Activated naive CD8-positive, alpha-beta T cell (primary cell): ENCODE measurements around the gene EXOSC7.
"Not testable (repeated sequence)": the region's sequence is repeated elsewhere in the genome, so short reads cannot be mapped to it uniquely, and the experiment has no call there.

ENCODE experiments used
- H3K27ac Mint-ChIP-seq: one replicate; pipeline ENCODE4 v1.8.0; 2021; ENCODE audit warnings: mixed read lengths
- H3K27me3 Mint-ChIP-seq: one replicate; pipeline ENCODE4 v1.8.0; 2021; ENCODE audit warnings: mixed read lengths
- H3K36me3 Mint-ChIP-seq: one replicate; pipeline ENCODE4 v1.8.0; 2021; ENCODE audit warnings: mixed read lengths
- H3K4me1 Mint-ChIP-seq: one replicate; pipeline ENCODE4 v1.8.0; 2021; ENCODE audit warnings: low read depth, mixed read lengths
- H3K4me3 Mint-ChIP-seq: one replicate; pipeline ENCODE4 v1.8.0; 2021; ENCODE audit warnings: mild to moderate bottlenecking, mixed read lengths
- H3K9me3 Mint-ChIP-seq: one replicate; pipeline ENCODE4 v1.8.0; 2021; ENCODE audit warnings: low read depth, mixed read lengths

EXOSC7 gene

DNA sequence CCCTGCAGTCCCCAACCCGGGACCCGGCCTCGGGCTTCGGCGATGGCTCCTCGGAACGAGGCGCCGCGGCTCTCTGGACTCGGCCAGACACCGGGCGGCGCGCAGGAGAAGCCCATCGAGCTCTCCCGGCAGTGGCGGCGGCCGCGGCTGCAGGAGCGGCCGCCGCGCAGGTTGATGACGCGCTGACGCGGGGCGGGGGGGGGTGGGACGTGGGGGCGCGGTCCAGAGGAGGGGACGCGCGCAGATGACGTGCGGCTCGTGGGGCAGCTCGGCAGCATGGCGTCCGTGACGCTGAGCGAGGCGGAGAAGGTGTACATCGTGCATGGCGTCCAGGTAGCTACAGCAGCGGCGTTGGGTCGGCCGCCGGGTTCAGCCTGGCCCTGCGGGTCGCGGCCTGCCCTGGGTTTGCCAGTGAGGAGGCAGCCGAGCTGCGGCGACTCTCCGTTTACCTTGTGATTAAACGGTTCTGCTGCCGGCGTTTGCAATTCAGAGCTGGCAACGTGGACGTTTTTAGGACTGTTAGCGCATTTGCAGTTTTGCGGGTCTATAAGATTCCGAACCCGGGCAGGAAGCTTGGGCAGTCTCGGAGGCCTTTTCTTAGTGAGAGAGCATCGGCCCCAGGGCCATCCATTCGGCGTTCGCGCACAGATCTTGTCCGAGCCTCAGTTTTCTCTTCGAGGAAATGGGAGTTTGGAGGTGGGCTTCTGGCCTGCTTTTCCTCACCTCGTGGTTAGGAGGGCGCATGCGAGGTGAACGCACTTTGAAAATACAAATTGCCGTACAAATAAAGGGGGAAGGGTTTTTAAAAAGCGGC lies at the start of gene EXOSC7, which contains the start of gene ZDHHC3:
EXOSC7 (plus strand) TSS at position 243 of the 814 bp plus-strand sequence; CDS start at position 277, 34 bp downstream.
ZDHHC3 (minus strand) TSS at position 173 of the 814 bp plus-strand sequence. CDS start 16,738 bp downstream, outside the sequence.
- H3K36me3 Mint-ChIP-seq, result peaks cover 10% of the 10 kb centered on the region
- no peaks in the 10 kb centered on the region for H3K27me3 Mint-ChIP-seq
- peak within 1 kb of the TSS; percentile 97 for H3K27ac Mint-ChIP-seq
- peaks cover 58% of the 10 kb centered on the region for H3K4me1 Mint-ChIP-seq
- no peaks in the 10 kb centered on the region for H3K9me3 Mint-ChIP-seq
- H3K4me3 Mint-ChIP-seq, result peak within 1 kb of the TSS; percentile 98

GRCh38 chr3:44926921-44927320 lies 49.1 kb upstream of the EXOSC7 start:
- Mint-ChIP-seq H3K4me3 (no peak overlapping the region), H3K36me3 (peaks cover 10% of the 10 kb centered on the region), H3K9me3 (no peaks in the 10 kb centered on the region), H3K27ac (no peak overlapping the region), H3K4me1 (no peaks in the 10 kb centered on the region), H3K27me3 (no peaks in the 10 kb centered on the region)

DNA sequence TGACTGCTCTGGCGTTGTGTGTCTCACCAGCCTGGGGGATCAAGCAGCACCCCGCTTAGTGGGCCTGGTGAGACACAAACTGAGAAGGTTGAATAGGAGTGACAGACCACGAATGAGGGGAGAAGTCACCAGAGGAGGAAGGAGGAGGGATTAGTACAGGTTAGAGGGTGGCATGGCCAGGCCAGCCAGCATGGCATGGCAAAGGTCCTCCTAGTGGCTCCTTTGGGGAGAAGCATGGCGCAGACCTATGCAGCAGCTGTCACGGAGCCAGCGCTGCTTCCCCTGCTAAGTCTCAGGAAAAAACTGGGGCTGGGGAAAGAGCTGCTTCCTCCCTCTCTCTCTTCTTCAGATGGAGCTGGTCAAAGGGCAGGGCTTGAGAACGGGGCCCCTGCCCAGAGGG lies 48.7 kb upstream of the EXOSC7 start:
- Mint-ChIP-seq H3K9me3 (no peaks in the 10 kb centered on the region), H3K36me3 (peaks cover 10% of the 10 kb centered on the region), H3K27me3 (no peaks in the 10 kb centered on the region), H3K27ac (no peak overlapping the region), H3K4me1 (no peaks in the 10 kb centered on the region), H3K4me3 (no peak overlapping the region)

DNA sequence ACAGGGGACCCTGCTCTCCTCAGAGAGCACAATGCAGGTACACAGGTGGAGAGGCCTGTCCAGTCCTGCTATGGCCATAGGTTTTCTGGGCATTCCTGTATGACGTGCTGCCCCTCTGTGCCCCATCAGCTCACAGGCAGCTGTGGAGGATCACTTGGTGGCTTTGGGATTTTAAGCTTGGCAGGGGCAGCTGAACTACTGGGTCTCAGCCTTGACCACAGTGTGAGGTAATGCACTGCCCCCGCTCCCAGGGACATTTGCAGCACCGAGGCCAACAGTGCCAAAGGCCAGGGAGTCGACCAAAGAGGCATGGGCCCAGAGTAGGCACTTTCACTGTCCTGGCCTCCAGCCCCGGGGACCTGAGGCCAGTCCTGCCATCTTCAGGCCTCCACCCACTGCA lies 46.3 kb upstream of the EXOSC7 start:
- Mint-ChIP-seq H3K9me3 (no peaks in the 10 kb centered on the region), H3K36me3 (peaks cover 10% of the 10 kb centered on the region), H3K27ac (no peak overlapping the region), H3K4me1 (peaks cover 2% of the 10 kb centered on the region), H3K27me3 (no peaks in the 10 kb centered on the region), H3K4me3 (no peak overlapping the region)

GRCh38 chr3:44930911-44931310 lies 45.1 kb upstream of the EXOSC7 start:
- H3K36me3 Mint-ChIP-seq, result peaks cover 5% of the 10 kb centered on the region
- peaks cover 2% of the 10 kb centered on the region for H3K4me1 Mint-ChIP-seq
- no peak overlapping the region for H3K27ac Mint-ChIP-seq
- H3K4me3 Mint-ChIP-seq, result no peak overlapping the region
- H3K9me3 Mint-ChIP-seq, result no peaks in the 10 kb centered on the region
- H3K27me3 Mint-ChIP-seq, result no peaks in the 10 kb centered on the region

DNA sequence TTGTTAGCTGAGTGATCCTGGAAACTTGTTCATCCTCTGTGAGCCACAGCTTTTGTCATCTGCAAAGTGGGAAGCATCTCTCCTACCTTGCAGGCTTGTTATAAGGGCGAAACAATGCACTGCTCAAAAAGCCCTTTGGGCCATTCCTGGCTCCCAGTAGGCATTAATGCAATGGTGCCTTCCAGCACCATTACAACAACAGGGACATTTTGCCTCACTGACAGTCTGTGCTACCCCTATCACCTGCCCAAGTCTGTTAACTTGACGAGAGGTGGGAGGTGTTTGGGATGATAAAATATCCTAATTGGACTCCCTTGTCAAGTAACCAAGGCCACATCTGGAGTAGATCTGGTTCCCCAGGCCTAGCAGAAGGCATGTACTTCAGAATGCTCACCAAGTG lies 44.3 kb upstream of the EXOSC7 start:
- Mint-ChIP-seq H3K27ac (no peak overlapping the region), H3K36me3 (peaks cover 6% of the 10 kb centered on the region), H3K4me1 (peaks cover 7% of the 10 kb centered on the region), H3K4me3 (no peak overlapping the region), H3K9me3 (no peaks in the 10 kb centered on the region), H3K27me3 (no peaks in the 10 kb centered on the region)

DNA sequence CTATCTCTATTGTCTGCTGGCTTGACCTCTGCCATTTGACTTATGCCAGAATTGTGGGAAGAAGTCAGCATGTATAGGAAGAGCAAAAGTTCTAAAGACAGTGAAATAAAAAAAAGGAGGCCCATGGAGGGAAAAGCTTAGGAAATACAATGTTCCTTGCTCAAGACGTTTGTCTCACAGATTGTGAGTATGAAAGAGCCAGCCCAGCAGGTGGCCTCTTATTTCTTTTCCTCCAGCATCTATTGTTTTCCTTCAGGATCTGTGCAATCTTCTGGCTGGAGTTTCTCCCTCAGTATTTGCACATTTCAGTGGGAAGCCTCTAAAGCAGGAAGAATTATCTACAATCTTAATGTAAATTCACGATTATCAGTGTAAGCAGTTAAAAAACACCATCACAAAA lies 43.8 kb upstream of the EXOSC7 start:
- no peak overlapping the region for H3K27ac Mint-ChIP-seq
- H3K36me3 Mint-ChIP-seq, result peaks cover 6% of the 10 kb centered on the region

DNA sequence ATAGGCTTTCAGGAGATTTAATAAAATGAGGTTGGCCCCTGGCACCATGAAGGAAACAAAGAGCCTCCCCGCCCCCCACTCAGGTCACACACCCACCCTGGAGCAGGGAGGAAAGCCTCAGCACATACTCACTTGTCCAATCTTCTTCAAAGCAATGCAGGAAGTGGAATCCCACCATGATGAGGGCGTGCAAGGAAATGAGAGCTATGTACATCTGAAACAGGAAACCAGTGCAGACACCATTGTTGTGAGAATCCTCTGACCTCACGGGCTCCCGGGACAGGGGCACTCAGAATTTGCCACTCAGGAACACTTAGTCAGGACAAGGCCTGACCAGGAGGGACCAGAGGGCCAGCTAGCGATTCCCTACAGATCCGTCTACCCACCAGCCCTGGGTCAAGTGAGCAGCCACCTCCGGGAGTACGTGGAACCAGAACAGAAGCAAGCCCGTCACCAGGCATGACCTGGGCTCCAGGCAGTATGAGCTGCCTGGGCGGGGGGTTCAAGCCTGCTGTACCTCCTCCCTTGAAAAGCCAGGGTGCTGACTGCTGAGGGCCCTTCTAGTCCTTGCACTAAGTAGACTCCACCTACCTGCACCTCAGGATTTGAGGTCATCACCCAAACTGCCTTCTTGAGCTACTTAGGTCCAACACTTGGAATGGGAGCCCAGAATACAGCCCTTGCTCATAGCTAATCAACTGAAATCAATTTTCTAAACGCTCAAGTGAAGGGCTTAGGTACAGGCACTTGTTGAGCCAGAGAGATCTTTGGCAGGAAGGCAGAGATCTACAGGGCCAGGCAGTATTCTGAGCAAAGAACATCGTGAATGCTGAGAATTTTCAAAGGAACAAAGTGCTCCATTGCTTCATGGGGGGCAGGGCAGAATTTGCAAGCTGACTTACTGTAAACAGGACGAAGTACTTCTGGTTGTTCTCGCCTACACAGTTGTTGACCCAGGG lies 42.8 kb upstream of the EXOSC7 start:
- Mint-ChIP-seq H3K27me3 (no peaks in the 10 kb centered on the region), H3K36me3 (peaks cover 6% of the 10 kb centered on the region), H3K4me3 (no peak overlapping the region), H3K27ac (no peak overlapping the region), H3K4me1 (peaks cover 7% of the 10 kb centered on the region), H3K9me3 (no peaks in the 10 kb centered on the region)

More for the DNA sequence above, 43.8 kb upstream of the EXOSC7 start:
- Mint-ChIP-seq H3K27me3 (no peaks in the 10 kb centered on the region), H3K4me1 (peaks cover 7% of the 10 kb centered on the region), H3K9me3 (no peaks in the 10 kb centered on the region), H3K4me3 (no peak overlapping the region)

- Mint-ChIP-seq H3K27me3 (no peaks in the 10 kb centered on the region), H3K9me3 (no peaks in the 10 kb centered on the region), H3K27ac (no peak overlapping the region), H3K36me3 (peaks cover 9% of the 10 kb centered on the region), H3K4me3 (no peak overlapping the region), H3K4me1 (peaks cover 5% of the 10 kb centered on the region)
Measured at GRCh38 chr3:44939581-44940036, 36.4 kb upstream of the EXOSC7 start.

GRCh38 chr3:44942202-44942921 lies 33.7 kb upstream of the EXOSC7 start:
- Mint-ChIP-seq H3K27me3 (no peaks in the 10 kb centered on the region), H3K9me3 (no peaks in the 10 kb centered on the region), H3K4me1 (no peaks in the 10 kb centered on the region), H3K36me3 (peaks cover 7% of the 10 kb centered on the region), H3K4me3 (no peak overlapping the region), H3K27ac (no peak overlapping the region)

- peaks cover 4% of the 10 kb centered on the region for H3K36me3 Mint-ChIP-seq
- H3K4me1 Mint-ChIP-seq, result peaks cover 10% of the 10 kb centered on the region
- H3K9me3 Mint-ChIP-seq, result no peaks in the 10 kb centered on the region
- no peak overlapping the region for H3K27ac Mint-ChIP-seq
- no peaks in the 10 kb centered on the region for H3K27me3 Mint-ChIP-seq
- no peak overlapping the region for H3K4me3 Mint-ChIP-seq
Measured at GRCh38 chr3:44948239-44948638, 27.8 kb upstream of the EXOSC7 start.

- peaks cover 10% of the 10 kb centered on the region for H3K4me1 Mint-ChIP-seq
- H3K36me3 Mint-ChIP-seq, H3K27me3 Mint-ChIP-seq, H3K4me3 Mint-ChIP-seq, H3K27ac Mint-ChIP-seq, H3K9me3 Mint-ChIP-seq: not testable (repeated sequence)
Measured at GRCh38 chr3:44949770-44950169, 26.3 kb upstream of the EXOSC7 start.

GRCh38 chr3:44950275-44950734 lies 25.7 kb upstream of the EXOSC7 start:
- Mint-ChIP-seq H3K9me3 (no peaks in the 10 kb centered on the region), H3K27me3 (no peaks in the 10 kb centered on the region), H3K4me1 (peaks cover 10% of the 10 kb centered on the region), H3K4me3 (no peak overlapping the region), H3K36me3 (peaks cover 4% of the 10 kb centered on the region), H3K27ac (no peak overlapping the region)

DNA sequence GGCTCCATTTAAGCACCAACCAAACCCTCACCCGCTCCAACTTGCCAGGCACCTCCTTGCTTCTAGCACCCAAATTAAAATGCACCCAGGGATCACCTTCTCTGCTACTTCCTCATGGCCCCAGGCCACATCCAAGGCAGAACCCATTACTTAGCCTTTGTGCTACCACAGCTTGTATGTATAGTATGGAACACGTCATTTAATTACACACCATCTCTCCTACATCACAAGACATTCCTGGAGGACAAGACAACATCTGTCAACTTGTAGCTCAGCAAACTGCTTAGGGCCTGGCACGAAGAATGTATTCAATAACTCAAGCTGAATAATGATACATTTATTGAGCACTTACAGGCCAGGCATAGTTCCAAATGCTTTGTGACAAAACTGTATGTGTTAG lies 23.4 kb upstream of the EXOSC7 start:
- no peaks in the 10 kb centered on the region for H3K9me3 Mint-ChIP-seq
- peaks cover 20% of the 10 kb centered on the region for H3K4me1 Mint-ChIP-seq
- H3K36me3 Mint-ChIP-seq, result peaks cover 5% of the 10 kb centered on the region
- no peaks in the 10 kb centered on the region for H3K27me3 Mint-ChIP-seq
- no peak overlapping the region for H3K27ac Mint-ChIP-seq
- no peak overlapping the region for H3K4me3 Mint-ChIP-seq
